ENCODE data around the gene CIT.
A peak's percentile ranks its signal among the peaks of the same experiment; 100 is the strongest.

Gene CIT

GRCh38 chr12:119791453-119791852 is 85.7 kb downstream of the CIT start:
- TF ChIP-seq, protein P1, sequence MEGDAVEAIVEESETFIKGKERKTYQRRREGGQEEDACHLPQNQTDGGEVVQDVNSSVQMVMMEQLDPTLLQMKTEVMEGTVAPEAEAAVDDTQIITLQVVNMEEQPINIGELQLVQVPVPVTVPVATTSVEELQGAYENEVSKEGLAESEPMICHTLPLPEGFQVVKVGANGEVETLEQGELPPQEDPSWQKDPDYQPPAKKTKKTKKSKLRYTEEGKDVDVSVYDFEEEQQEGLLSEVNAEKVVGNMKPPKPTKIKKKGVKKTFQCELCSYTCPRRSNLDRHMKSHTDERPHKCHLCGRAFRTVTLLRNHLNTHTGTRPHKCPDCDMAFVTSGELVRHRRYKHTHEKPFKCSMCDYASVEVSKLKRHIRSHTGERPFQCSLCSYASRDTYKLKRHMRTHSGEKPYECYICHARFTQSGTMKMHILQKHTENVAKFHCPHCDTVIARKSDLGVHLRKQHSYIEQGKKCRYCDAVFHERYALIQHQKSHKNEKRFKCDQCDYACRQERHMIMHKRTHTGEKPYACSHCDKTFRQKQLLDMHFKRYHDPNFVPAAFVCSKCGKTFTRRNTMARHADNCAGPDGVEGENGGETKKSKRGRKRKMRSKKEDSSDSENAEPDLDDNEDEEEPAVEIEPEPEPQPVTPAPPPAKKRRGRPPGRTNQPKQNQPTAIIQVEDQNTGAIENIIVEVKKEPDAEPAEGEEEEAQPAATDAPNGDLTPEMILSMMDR (IDR thresholded peaks at IDR 0.05; ENCODE audit: insufficient read depth, low read depth, low read length, missing control alignments), result no peak
- DNase-seq (ENCODE audit: low read depth), result no peak
- H3K4me3 ChIP-seq (ENCODE audit: low read depth, low read length), result no peak overlapping the region

- H3K4me3 ChIP-seq (ENCODE audit: low read depth, low read length), result no peak overlapping the region
- no peak for DNase-seq (ENCODE audit: low read depth)
- TF ChIP-seq, protein P1 (IDR thresholded peaks at IDR 0.05; ENCODE audit: insufficient read depth, low read depth, low read length, missing control alignments), result no peak
These were observed 88.3 kb downstream of the CIT start for GRCh38 chr12:119788786-119789185.

- TF ChIP-seq, protein P1 (IDR thresholded peaks at IDR 0.05; ENCODE audit: insufficient read depth, low read depth, low read length, missing control alignments), result no peak
- no peak for DNase-seq (ENCODE audit: low read depth)
These were observed 90.6 kb downstream of the CIT start for GRCh38 chr12:119786539-119786938.

DNA sequence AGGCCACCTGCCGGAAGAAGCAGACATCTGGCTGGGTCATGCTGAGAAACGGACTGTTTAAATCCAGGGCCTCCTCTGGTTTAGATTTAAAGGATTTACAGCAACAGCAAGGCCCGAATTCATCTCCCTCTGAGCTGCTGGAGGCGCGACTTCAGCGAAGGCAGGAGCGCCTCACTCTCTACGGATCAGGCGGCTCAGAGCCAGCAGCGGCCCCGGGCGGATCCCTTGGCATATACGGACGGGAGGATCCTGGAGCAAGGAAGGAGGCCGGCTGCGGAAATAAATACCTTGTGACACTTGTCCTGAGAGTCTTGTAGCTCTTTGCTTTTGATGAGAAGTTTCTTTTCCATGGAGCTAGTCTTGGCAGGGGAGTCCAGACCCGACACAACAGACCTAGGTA is 92.4 kb downstream of the CIT start:
- H3K4me3 ChIP-seq (ENCODE audit: low read depth, low read length), result no peak overlapping the region
- TF ChIP-seq, protein P1 (IDR thresholded peaks at IDR 0.05; ENCODE audit: insufficient read depth, low read depth, low read length, missing control alignments), result no peak
- DNase-seq (ENCODE audit: low read depth), result no peak

More at GRCh38 chr12:119786539-119786938, 90.6 kb downstream of the CIT start:
- H3K4me3 ChIP-seq (ENCODE audit: low read depth, low read length), result no peak overlapping the region

- DNase-seq (ENCODE audit: low read depth), result no peak
- TF ChIP-seq, protein P1 (IDR thresholded peaks at IDR 0.05; ENCODE audit: insufficient read depth, low read depth, low read length, missing control alignments), result no peak
- H3K4me3 ChIP-seq (ENCODE audit: low read depth, low read length), result no peak overlapping the region
These were observed 93.3 kb downstream of the CIT start for GRCh38 chr12:119783787-119784186.

GRCh38 chr12:119781804-119782203 is 95.3 kb downstream of the CIT start:
- DNase-seq (ENCODE audit: low read depth), result peak; percentile 40
- TF ChIP-seq, protein P1 (IDR thresholded peaks at IDR 0.05; ENCODE audit: insufficient read depth, low read depth, low read length, missing control alignments), result no peak
- no peak overlapping the region for H3K4me3 ChIP-seq (ENCODE audit: low read depth, low read length)

- TF ChIP-seq, protein P1 (IDR thresholded peaks at IDR 0.05; ENCODE audit: insufficient read depth, low read depth, low read length, missing control alignments), result peak; percentile 47
- H3K4me3 ChIP-seq (ENCODE audit: low read depth, low read length), result no peak overlapping the region
- no peak for DNase-seq (ENCODE audit: low read depth)
These were observed 96.2 kb downstream of the CIT start for GRCh38 chr12:119780786-119781434.

Measured in GM12865 (cell line).